HG03039 (cell line): Measurements from ENCODE around the gene GJB5.
"Not testable (repeated sequence)": the region's sequence is repeated elsewhere in the genome, so short reads cannot be mapped to it uniquely, and the experiment has no call there.

ENCODE experiments used
- ATAC-seq: cut with Tn5 transposase; IDR thresholded peaks from one replicate; pipeline ENCODE4 v1.9.1; 2021; ENCODE audit warnings: mild to moderate bottlenecking, moderate library complexity; ENCODE audit not compliant: unreplicated experiment

Gene GJB5

DNA sequence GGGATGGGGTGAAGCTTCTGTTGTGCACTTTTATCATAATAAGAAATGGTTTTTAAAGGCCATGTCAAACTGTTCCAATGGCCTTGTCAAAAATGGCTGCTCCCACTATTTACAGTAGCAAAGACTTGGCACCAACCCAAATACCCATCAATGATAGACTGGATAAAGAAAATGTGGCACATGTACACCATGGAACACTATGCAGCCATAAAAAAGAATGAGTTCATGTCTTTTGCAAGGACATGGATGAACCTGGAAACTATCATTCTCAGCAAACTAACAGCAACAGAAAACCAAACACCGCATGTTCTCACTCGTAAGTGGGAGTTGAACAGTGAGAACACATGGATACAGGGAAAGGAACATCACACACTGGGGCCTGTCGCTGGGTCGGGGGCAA, 18.3 kb downstream of the GJB5 start:
- ATAC-seq = not testable (repeated sequence)

DNA sequence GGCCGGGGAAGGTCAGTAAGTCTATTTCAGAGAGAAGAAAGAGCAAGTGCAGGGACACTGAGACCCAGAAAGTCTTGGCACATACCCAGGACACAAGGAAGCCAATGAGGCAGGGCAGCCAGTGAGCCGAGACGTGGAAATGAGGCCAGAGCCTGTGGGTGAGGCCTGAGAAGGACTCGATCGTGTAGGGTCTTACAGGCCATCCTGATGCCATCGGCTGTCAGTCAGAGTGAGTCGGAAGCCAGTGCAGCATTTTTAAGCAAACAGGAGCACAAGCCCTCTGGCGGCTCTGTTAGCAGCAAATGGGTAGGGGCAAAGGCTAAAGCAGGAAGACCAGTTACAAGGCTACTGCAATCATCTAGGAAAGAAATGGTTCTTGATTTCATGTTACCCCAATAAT, 20.1 kb downstream of the GJB5 start:
- no peak for ATAC-seq

- no peak for ATAC-seq
Observed at GRCh38 chr1:34776911-34777310, 22.1 kb downstream of the GJB5 start.

DNA sequence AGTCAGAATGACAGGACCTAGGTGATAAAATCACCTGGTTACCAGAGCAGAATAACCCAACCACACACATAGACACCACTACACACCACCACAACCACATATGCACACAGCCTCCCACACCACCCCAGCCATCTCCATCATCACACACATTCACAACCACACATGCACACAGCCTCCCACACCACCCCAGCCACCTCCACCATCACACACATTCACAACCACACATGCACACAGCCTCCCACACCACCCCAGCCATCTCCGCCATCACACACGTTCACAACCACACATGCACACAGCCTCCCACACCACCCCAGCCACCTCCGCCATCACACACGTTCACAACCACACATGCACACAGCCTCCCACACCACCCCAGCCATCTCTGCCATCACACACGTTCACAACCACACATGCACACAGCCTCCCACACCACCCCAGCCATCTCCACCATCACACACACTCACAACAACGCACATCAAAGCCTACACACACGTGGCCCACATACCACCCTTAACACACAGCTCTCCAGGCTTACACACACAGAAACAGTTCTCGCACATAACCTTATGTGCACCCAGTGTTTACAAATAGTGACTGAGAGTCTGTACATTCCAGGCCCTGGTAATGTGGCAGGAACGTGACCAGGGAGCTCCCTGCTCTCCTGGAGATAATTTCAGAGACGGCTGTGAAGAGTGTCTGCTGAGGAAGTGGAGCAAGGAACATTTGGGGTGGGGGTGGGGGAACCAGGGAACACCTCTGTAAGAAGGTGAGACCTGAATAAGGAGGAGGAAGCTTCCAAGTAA, 22.9 kb downstream of the GJB5 start:
- ATAC-seq = no peak

DNA sequence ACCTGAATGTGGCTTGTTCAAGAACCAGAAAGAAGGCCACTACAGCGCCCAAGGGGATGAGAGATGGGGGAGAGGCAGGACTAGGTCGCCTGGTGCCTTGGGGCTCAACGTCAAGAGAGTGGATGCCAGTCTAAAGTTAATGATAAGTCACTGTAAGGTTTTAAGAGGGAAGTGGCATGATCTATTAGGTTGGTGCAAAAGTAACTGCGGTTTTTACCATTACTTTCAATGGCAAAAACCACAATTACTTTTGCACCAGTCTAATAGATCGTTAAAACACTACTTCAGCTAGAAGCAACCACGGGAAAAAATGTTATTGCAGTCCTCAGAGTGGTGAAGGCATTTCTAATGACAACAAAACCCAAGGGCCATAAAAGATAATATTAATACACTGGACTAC, 23.5 kb downstream of the GJB5 start:
- ATAC-seq = no peak

GRCh38 chr1:34779005-34779404, 24.2 kb downstream of the GJB5 start:
- ATAC-seq = no peak

GRCh38 chr1:34779526-34779925, 24.7 kb downstream of the GJB5 start:
- no peak for ATAC-seq

DNA sequence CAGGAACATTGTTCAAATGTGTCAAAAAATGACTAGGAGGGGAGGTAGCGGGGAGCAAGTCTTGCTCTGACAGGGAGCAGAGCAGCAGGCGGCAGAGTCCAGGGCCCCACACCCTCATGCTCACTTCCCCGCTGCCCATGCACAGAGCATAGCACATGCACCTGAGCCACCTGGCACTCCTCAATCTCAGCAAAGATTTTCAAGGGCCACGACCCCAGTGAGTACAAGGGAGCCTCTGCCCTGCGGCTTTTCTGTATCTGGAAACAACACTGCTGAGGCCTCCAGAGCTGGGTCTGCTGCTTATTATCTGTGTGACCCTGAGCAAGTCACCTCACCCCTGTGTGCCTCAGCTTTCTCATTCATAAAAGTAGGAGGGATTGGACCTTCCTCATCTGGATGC, 25.1 kb downstream of the GJB5 start:
- ATAC-seq = no peak

DNA sequence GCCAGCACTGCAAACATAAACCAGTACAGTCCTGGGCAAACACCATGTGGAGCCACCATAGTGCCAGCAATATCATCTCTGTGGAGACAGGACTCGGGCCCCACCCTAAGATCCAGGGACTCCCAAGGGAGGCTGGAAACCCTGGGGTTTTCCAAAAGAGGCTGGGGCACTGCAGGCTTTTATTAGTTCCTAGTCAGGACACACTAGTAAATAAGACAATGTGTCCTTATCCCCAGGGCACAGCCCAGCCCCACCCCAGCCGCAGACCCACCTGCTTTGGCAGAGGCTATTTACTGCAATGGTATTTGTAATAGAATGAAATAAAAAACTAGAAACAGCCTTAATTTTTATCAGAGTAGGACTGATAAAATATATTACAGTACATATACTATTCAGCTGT, 25.7 kb downstream of the GJB5 start:
- no peak for ATAC-seq

DNA sequence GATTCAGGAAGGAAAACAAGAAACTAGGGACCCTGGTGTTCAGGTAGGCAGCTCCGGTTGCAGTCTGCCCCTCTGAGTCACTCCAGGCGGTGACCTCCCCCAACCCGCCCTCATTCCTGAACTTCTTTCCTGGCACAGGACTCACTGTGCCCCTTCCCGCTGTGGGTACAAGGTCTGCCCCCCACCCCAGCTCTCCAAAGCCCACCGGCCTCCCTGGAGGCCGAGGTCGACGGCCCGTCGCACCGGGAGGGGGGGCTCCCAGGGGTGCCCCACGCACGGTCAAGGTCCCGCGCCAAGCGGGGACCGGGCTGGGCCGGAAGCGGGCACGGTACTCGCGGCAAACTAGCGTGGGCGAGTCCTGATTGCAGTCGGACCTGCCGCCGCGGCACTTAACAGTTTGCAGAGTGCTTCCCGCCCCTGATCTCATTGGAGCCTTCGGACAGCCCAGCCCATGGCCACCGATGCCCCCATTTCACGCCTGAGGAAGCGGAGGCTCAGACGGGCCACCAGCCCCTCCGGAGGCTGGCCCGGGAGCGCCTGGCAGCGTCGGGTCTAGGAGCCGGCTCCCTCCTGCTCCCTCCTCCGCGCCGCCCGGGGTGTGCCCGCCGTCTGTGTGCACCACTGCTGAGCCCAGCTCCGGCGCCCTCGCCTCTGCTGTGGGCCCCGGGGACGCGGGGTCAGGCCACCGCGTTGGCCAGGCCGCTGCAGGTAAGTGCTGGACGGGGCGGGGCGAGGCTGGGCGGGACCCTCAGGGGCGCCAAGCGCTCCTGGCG, 26.4 kb downstream of the GJB5 start, which contains the start of gene GJB3:
GJB3 (plus strand) TSS at position 144 of the 773 bp plus-strand sequence. CDS start 3,549 bp downstream, outside the sequence.
- no peak for ATAC-seq

DNA sequence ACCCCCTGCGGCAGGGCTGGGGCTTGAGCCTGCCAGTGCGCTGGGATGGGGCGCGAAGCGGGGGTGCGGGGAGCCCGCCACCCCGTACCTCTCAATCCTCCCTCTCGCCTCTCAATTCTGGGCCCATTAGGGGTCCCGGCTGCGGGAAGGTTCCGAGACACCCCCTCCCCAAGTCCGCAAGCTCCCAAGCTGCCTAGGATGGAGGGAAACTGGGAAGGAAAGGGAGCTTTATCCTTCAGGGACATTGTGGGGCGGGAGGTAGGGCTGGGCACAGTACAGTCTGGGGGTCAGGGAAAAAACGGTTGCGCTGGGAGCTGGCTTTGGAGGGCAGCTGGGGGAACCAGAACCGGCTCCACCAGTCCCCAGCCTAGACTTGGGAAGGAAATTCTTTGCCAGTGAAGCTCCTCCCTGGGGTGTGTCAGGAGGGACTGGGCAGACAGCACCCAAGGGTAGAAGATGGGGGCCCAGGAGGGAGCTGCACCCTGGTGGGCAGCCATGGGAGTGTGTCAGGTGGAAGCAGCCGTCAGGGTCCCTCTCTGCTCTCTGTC, 27.1 kb downstream of the GJB5 start:
- no peak for ATAC-seq

GRCh38 chr1:34784751-34785221, 29.9 kb downstream of the GJB5 start:
- ATAC-seq = no peak

- ATAC-seq = no peak
Observed at GRCh38 chr1:34785231-34785874, 30.5 kb downstream of the GJB5 start.

DNA sequence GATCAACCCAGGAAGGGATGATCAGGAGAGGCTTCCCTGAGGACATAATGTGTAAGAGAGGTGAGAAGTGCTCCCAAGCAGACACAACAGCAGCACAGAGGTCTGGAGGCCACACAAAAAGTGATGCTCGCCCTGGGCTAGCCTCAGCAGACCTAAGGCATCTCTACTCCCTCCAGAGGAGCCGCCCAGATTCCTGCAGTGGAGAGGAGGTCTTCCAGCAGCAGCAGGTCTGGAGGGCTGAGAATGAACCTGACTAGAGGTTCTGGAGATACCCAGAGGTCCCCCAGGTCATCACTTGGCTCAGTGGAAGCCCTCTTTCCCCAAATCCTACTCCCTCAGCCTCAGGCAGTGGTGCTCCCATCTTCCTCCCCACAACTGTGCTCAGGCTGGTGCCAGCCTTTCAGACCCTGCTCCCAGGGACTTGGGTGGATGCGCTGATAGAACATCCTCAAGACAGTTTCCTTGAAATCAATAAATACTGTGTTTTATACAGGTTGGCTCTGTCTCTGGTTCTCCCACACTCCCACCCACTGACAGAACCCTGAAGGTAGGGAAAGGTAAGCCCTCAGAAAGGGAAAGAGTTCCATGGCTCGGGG, 31.1 kb downstream of the GJB5 start:
- ATAC-seq = no peak

DNA sequence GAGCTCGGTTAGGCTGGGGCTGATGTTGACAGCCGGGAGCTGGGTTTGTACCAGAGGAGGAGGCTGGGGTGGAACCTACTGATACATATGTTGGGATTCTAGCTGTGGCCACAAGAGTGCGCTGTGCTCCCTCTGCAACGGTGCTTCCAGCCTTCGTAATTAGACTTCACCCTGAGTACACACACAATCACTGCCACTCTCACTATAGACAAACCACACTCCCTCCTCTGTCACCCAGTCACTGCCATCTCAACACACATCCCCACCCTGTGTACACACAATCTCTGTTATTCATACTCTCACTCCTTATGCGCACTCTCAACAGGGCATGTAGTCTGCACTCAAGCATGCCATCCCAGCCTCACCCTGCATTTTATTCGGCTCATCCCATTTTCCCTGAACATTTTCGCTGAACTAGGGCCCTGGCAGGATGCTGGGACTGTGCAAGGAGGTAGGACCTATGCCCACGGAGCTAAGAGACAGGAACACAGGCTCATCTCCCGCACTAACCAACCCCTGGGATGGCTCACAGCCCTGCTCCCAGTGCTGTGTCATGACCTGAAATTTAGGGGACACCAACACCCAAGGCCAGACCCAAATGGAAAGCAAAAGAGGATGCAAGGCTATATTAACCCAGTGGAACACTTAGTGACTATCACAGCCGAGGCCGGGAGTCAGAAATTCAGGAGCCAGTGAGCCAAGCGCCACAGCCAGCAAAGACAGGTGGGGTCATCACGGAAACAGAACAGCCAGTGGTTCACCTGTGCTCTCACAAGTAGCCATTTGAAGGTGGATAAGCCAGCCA, 31.9 kb downstream of the GJB5 start:
- ATAC-seq = no peak

- no peak for ATAC-seq
Observed at GRCh38 chr1:34787461-34788420, 32.9 kb downstream of the GJB5 start.

DNA sequence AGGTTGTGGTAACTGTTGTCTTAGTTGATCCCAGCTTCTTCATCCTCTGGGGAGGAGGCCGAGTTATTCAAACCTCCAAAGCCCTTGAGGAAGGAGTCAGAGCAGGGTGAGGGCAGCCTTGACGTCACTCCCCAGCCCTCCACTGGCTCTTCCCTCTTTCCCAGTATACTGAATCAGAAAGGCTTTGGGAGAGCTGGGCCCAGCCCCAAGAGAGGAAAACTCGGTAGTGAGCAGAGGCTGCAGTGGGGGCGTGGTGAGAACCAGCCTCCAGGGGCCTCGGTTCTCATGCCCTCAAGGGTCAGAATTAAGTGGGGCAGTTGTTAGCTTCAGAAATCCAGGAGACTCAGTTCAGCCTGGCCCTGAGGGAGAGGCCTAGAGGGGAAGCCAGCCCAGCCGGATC, 36.1 kb downstream of the GJB5 start:
- no peak for ATAC-seq

DNA sequence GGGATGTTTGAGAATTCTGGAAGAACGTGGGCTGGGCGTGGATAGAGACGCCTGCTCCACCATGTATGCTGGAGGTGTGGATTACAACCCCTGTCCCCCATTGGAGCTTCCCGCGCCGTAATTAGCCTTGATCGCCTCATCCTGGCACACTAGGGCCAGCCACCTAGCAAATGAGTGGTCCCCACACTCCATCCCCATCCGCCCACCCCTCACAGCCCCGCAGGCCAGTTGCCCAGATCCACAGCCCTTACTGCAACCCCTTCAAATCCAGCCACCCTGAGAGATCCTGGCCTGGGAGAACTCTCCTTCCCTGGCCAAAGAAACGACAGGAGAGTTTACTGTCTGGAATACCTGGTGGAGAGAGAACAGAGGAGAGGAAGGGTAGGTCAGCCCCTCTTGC, 37.6 kb downstream of the GJB5 start:
- ATAC-seq = no peak
